Keratinocyte (primary cell): Measurements from ENCODE around the gene ALPP. TPM values are rescaled to one million over a fixed set of nuclear protein-coding genes. Genes with fewer than 3 reads are reported as not detected.
A peak's percentile ranks its signal among the peaks of the same experiment; 100 is the strongest.

Source experiments
- DNase-seq: peaks from one replicate; pipeline ENCODE4 v3.0.0-alpha.2; 2011; ENCODE audit warnings: low read depth, missing footprints, low spot score
- FAIRE-seq: peaks from 2 replicates; lab custom pipeline; 2011; peaks lifted over from hg19 to GRCh38; lab: Jason Lieb, UNC
- H2AFZ ChIP-seq: 2 replicates; pipeline ENCODE4 v1.6.0; 2012; ENCODE audit warnings: low read length, control low read depth, inconsistent platforms; ENCODE audit not compliant: control insufficient read depth
- H3K27ac ChIP-seq: 2 replicates; pipeline ENCODE4 v1.5.1; 2011; ENCODE audit warnings: low read length; ENCODE audit not compliant: control insufficient read depth, insufficient read depth
- H3K27me3 ChIP-seq: 3 replicates; pipeline ENCODE4 v1.6.0; 2011; ENCODE audit warnings: low read length; ENCODE audit not compliant: control insufficient read depth, insufficient read depth; ENCODE audit errors: extremely low read depth
- H3K36me3 ChIP-seq, 2 experiments: 2 replicates in 1 of 2; 3 replicates in 1 of 2; pipeline ENCODE4 v1.5.1; 2011; ENCODE audit warnings: low read length in 2 of 2, mild to moderate bottlenecking in 1 of 2; ENCODE audit not compliant: control insufficient read depth in 2 of 2, insufficient read depth in 2 of 2; ENCODE audit errors: extremely low read depth in 1 of 2
- H3K4me1 ChIP-seq: 3 replicates; pipeline ENCODE4 v1.5.1; 2011; ENCODE audit warnings: low read length; ENCODE audit not compliant: control insufficient read depth, insufficient read depth; ENCODE audit errors: extremely low read depth
- H3K4me2 ChIP-seq: 3 replicates; pipeline ENCODE4 v1.6.0; 2011; ENCODE audit warnings: low read depth, low read length; ENCODE audit not compliant: control insufficient read depth, insufficient read depth; ENCODE audit errors: extremely low read depth
- H3K4me3 ChIP-seq, 3 experiments: fragments of 200-600 bp in 1 of 3; sonication (generic) in 1 of 3; 2 replicates in 2 of 3; 3 replicates in 1 of 3; pipeline ENCODE4 v1.5.1; 2011 to 2016; ENCODE audit warnings: low read length in 3 of 3, mild to moderate bottlenecking in 3 of 3, control low read depth in 2 of 3, inconsistent platforms in 1 of 3, low read depth in 1 of 3, mixed read lengths in 1 of 3, mixed run types in 1 of 3, moderate library complexity in 1 of 3; ENCODE audit not compliant: control insufficient read depth in 2 of 3, insufficient read depth in 2 of 3; ENCODE audit errors: extremely low read depth in 1 of 3
- H3K79me2 ChIP-seq: 2 replicates; pipeline ENCODE4 v1.6.0; 2012; ENCODE audit warnings: low read length; ENCODE audit not compliant: control insufficient read depth, insufficient read depth
- H3K9ac ChIP-seq: 3 replicates; pipeline ENCODE4 v1.6.0; 2011; ENCODE audit warnings: low read length; ENCODE audit not compliant: control insufficient read depth, insufficient read depth; ENCODE audit errors: extremely low read depth
- H3K9me1 ChIP-seq: 3 replicates; pipeline ENCODE4 v1.6.0; 2011; ENCODE audit warnings: low read length; ENCODE audit not compliant: control insufficient read depth, insufficient read depth; ENCODE audit errors: extremely low read depth
- H3K9me3 ChIP-seq: 2 replicates; pipeline ENCODE4 v1.5.1; 2012; ENCODE audit warnings: low read depth, low read length; ENCODE audit not compliant: control insufficient read depth
- H4K20me1 ChIP-seq: 3 replicates; pipeline ENCODE4 v1.6.0; 2011; ENCODE audit warnings: low read length; ENCODE audit not compliant: control insufficient read depth, insufficient read depth; ENCODE audit errors: extremely low read depth
- CTCF ChIP-seq, 3 experiments: IDR thresholded peaks in 1 of 3; conservative IDR thresholded peaks in 1 of 3; optimal IDR thresholded peaks in 1 of 3; 2 replicates in 2 of 3; 3 replicates in 1 of 3; pipeline versions ENCODE3 to v1.5.1; 2011; ENCODE audit warnings: low read length in 3 of 3, mild to moderate bottlenecking in 3 of 3, moderate library complexity in 2 of 3, control low read depth in 1 of 3, inconsistent platforms in 1 of 3; ENCODE audit not compliant: insufficient read depth in 2 of 3; ENCODE audit errors: extremely low read depth in 1 of 3
- EZH2 ChIP-seq: IDR thresholded peaks from one replicate; pipeline ENCODE4 v1.6.1; 2012; ENCODE audit warnings: inconsistent platforms, mild to moderate bottlenecking, low read length, moderate library complexity
- dilution Hi-C: fragments of 300-500 bp; cut with MboI; formaldehyde crosslinking; loops from one replicate; pipeline ENCODE4 v1.7.0; 2020; ENCODE audit warnings: low sequenced_read_pairs; ENCODE audit not compliant: extremely low pct_ligation_motif_present
- polyA plus RNA-seq, 5 experiments: library from polyadenylated mRNA; depleted of rRNA in 3 of 5; stranded (reverse) in 3 of 5; stranded (forward) in 1 of 5; unstranded in 1 of 5; fragments of >200 nt; gene quantifications; 1 replicate in 1 of 5; 2 replicates in 3 of 5; 3 replicates in 1 of 5; pipeline versions ENCODE4 v1.2.1 to v1.2.3, GENCODE V29; 2011 to 2012; ENCODE audit warnings: missing spikeins in 2 of 5, low read depth in 1 of 5, low replicate concordance in 1 of 5

Gene ALPP
- polyA plus RNA-seq, 1 donor (not counting 4 experiments of a cell fraction or from before 2014, with no cell fraction given) = not detected

GRCh38 chr2:232350804-232351685 lies 27.5 kb upstream of the ALPP start:
- no peaks in the 10 kb centered on the region for H3K36me3 ChIP-seq
- H3K79me2 ChIP-seq = no peaks in the 10 kb centered on the region
- H3K4me2 ChIP-seq = peak overlapping the region; percentile 16
- no peak for TF ChIP-seq CTCF (optimal IDR thresholded peaks at IDR 0.05 in 1 of 3, IDR thresholded peaks at IDR 0.05 in 1 of 3, conservative IDR thresholded peaks at IDR 0.05 in 1 of 3; ENCODE audit: extremely low read depth in 1 of 3, insufficient read depth in 2 of 3, low read length in 3 of 3)
- TF ChIP-seq EZH2 = no peak
- no peaks in the 10 kb centered on the region for H4K20me1 ChIP-seq
- no peaks in the 10 kb centered on the region for H3K9me1 ChIP-seq
- H3K4me3 ChIP-seq = peak overlapping the region in 1 of 3 experiments; percentile 20
- H3K9me3 ChIP-seq = no peaks in the 10 kb centered on the region
- no peak overlapping the region for H2AFZ ChIP-seq
- FAIRE-seq = no peak
- H3K27me3 ChIP-seq = peaks cover 48% of the 10 kb centered on the region
- no peak overlapping the region for H3K27ac ChIP-seq
- dilution Hi-C loops = no loop called here
- H3K9ac ChIP-seq = no peak overlapping the region
- peaks cover 5% of the 10 kb centered on the region for H3K4me1 ChIP-seq
- DNase-seq = no peak

GRCh38 chr2:232351686-232352510 lies 26.7 kb upstream of the ALPP start:
- H3K79me2 ChIP-seq = no peaks in the 10 kb centered on the region
- no peak for FAIRE-seq
- H3K27me3 ChIP-seq = peaks cover 48% of the 10 kb centered on the region
- no peak overlapping the region for H3K9ac ChIP-seq
- H3K27ac ChIP-seq = no peak overlapping the region
- no peak overlapping the region for H2AFZ ChIP-seq
- no peaks in the 10 kb centered on the region for H3K36me3 ChIP-seq
- dilution Hi-C loops = no loop called here
- no peak for DNase-seq
- H3K4me1 ChIP-seq = peaks cover 5% of the 10 kb centered on the region
- TF ChIP-seq EZH2 (peak; percentile 89), CTCF (optimal IDR thresholded peaks at IDR 0.05 in 1 of 3, IDR thresholded peaks at IDR 0.05 in 1 of 3, conservative IDR thresholded peaks at IDR 0.05 in 1 of 3; ENCODE audit: extremely low read depth in 1 of 3, insufficient read depth in 2 of 3, low read length in 3 of 3) (no peak)
- H4K20me1 ChIP-seq = no peaks in the 10 kb centered on the region
- H3K9me3 ChIP-seq = no peaks in the 10 kb centered on the region
- H3K4me3 ChIP-seq = no peak overlapping the region
- H3K9me1 ChIP-seq = no peaks in the 10 kb centered on the region
- H3K4me2 ChIP-seq = no peak overlapping the region
